ENCODE measurements around the gene TNIP1.
A peak's percentile ranks its signal among the peaks of the same experiment; 100 is the strongest.

The TNIP1 gene

DNA sequence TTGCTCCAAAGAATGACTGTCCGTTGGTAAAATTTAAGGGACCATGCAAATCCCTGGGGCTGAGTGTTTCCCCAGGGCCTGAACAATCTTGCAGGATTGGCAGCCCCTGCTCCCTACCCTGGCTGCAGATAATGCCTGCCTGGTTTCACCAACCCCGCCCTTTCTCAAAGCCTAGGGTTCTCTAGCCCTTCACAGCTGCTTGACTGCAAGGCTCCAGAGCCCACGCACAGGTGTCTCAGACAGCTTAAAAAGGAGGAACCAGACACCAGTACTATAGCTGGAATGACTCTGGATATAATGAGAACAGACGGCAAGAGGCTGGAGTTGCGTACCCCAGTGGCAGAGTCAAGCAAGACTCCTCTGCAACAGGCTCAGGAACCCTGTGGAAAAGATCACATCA, 25.2 kb upstream of the TNIP1 start:
- no peak for DNase-seq

GRCh38 chr5:151105561-151105960, 24.7 kb upstream of the TNIP1 start:
- DNase-seq = no peak

DNA sequence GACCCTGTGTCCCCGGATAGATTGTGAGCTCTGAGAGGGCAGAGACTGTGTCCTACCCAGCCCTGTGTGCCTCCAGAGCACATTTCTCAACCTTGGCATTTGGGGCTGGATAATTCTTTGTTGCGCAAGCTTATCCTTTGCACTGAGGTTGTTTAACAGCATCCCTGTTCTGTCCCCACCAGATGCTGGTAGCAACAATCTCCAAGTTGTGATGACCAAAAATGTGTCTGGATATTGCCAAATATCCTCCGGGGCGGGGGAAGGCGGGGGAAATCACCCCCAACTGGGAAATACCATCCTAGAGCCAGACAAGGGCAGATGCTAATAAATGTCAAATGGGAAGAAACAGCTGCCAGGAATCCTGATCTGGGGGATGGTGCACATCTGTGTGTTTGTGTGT, 24.0 kb upstream of the TNIP1 start:
- DNase-seq = no peak

DNA sequence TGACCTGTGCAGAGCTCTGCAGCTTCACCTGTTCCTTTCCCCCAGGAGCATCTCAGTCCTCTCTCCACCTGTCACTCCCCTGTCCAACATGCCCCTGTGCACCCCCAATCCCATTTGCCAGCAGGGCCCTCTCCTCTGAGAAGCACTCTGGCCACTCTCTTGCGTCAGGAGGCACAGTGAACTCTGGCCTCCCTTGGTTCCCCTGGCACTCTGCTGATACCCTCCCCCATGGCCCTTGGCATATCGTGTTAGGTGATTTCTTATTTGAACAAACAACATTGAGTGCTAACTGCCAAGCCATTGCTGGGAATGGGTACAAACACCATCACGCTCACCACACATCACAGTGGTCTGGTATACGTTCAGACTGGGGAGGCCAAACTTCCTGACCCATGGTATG, 20.9 kb upstream of the TNIP1 start:
- no peak for DNase-seq

DNA sequence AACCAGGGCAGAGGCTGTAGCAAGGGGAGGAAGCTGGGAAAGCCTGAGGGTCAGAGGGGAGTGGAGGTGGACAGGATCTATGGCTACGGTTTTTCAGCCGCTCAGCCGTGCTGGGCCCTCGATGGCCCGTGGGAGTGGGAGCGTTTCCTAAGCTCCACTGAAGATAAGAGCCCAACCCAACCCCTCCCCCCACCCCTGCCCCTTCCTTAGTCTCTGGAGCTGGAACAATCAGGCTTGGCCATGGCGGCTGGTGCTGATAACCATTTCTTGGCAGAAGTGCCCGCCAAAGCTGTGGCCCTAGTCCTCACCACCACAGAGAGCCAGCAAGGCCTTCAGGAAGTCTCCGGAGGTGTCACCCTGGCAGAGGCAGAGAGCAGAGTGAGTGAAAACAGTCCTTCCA, 20.3 kb upstream of the TNIP1 start:
- no peak for DNase-seq

GRCh38 chr5:151100681-151101080, 19.8 kb upstream of the TNIP1 start:
- no peak for DNase-seq

- no peak for DNase-seq
Measured at GRCh38 chr5:151098768-151099121, 17.9 kb upstream of the TNIP1 start.

- DNase-seq = peak in 2 of 4 experiments; percentile 24 to 34
Measured at GRCh38 chr5:151097820-151098767, 17.3 kb upstream of the TNIP1 start.

- DNase-seq = peak; percentile 30 to 68 (median 60)
Measured at GRCh38 chr5:151097061-151097460, 16.2 kb upstream of the TNIP1 start.

GRCh38 chr5:151096001-151096373, 15.2 kb upstream of the TNIP1 start:
- DNase-seq = no peak

DNA sequence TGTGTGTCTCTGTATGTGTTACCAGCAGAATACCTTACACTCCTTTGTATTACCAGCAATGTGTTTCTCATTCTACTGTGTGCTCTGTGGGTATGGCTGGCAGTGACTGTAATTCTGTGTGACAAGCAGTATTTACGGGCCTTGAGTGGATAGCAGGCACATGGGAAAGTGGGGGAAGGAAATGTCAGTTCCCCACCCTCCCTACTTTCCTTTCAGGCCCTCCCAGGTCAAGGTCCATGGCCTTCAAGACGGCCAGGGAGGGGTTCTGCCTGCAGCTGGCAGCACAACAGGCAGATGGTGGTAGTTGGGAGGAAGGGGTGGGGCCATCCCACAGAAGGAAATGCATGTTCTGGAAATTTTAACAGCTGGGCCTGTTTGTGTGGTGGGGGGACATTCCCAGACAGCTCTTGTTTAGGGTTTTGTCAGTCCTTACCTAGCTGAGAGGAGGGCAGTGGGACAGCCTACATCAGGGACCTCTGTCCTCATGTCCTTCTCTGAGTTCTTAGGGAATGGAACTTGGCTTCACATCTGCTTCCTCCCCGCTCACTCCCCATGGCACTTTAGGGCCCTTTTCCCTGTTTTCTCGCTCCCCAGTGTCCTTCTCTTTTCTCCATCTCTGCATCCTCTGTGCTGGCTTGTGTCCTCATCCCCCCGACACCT, 14.6 kb upstream of the TNIP1 start:
- DNase-seq = no peak

DNA sequence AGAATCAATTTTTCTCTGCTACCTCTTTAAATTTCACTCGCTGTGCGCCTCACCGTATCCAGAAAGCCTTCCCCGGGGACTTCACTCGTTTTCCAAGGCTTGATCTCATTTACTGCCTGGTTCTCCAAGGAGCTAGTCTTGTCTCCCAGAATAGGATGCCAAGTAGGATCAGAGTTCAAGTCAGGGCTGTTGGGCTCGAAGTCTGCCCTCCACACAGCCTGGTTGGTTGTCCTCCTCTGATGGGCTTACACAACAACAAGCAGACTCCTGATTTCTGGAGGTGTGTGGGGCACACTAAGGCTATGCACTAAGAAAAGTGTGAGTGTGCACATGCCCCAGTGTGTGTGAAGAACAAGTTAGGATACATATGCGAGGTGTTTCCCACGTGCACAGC, 14.0 kb upstream of the TNIP1 start:
- no peak for DNase-seq

DNA sequence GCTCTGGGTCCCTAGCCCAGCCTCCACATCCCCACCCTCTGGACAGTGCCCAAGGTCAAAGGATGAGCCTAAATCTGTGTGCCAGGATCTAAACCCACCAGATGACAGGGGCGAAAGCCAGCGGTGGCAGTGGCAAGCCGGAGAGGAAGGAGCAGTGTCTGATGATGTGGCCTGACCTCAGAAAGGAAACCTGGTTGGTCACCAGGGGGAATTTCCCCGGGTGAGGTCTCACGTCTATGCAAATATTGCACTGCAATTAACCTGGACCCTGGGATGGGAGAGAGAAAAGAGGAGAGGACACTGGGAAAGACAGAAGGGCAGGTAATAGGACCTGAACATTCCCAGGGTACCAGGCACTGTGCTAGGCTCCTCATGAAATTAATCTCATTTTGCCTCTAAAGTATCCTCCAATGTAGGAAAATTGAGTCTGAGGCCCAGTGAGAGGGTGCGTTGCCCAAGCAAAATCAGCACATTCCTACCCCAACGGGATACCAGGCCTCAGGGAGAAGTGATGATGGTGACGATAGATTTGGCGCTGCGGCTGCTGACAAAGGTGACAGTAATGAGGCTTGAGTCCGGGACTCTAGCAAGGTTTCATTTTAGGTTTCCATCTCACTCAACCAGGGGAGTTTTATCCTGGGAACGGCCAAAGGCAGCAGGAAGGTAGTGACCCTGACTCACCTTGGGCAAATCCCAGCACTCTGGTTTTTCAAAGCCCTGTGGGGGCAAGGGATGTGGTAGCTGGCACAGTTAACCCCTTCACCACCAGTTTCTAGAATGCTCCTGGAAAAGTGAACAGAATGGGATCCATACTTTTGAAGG, 13.4 kb upstream of the TNIP1 start:
- DNase-seq = peak; percentile 54 to 74 (median 67)

DNA sequence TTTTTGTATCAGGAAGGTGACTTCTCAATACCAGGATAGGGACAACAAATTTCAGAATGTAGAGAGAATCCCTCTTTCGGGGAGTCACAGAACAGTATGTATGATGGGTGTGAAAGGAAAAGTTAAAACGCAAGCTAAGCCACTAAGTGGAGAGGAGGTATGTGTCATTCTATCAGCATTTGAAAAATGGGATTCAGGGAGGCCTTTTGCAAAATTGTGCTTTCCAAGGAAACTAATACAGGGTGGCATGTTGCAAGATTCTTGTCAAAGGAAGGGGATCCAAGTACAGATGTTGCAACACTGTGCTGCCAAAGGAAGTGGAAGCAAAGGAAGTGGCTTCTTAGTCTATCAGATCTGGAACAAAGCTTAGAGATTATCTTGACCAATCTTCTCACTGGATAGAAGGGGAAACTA, 12.6 kb upstream of the TNIP1 start:
- peak; percentile 69 to 91 (median 80) for DNase-seq

- DNase-seq = peak; percentile 72 to 87 (median 79)
Measured at GRCh38 chr5:151092762-151093161, 11.9 kb upstream of the TNIP1 start.

DNA sequence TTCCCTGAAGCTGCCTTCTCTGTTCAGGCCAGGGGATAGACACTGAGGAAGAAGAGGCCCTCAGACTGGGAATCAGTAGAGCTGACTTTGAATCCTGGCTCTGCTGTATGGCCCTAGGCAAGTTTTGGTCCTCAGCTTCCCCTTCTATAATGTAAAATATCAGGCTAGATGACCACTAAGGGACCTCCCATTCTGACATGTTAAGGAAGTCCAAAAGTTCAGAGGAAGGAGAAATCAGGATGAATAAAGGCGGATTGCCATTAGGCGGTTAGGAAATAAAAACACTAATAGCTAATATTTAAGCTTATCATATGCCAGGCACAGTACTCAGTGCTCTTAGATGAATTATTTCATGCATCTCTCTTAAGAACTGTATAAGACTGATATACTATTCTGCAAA, 8.9 kb upstream of the TNIP1 start:
- DNase-seq = peak in 2 of 4 experiments; percentile 30 to 55

DNA sequence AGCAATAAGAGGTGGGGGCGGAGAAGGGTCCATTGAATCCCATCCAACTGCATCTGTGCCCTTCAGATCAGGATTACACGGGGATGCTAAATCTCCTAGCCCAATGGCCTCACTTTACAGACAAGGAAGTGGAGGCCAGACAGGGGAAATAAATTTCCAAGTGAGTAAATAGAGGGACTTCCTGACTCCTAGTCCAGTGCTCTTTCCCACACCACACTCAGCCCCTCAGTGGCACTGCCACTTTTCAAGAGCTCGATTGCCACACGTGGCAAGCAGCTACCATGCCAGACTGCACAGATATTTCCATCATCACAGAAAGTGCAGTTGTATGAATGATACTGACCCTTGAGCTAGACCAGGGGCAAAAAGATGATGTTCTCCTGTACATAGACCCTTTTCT, 8.2 kb upstream of the TNIP1 start:
- no peak for DNase-seq

DNA sequence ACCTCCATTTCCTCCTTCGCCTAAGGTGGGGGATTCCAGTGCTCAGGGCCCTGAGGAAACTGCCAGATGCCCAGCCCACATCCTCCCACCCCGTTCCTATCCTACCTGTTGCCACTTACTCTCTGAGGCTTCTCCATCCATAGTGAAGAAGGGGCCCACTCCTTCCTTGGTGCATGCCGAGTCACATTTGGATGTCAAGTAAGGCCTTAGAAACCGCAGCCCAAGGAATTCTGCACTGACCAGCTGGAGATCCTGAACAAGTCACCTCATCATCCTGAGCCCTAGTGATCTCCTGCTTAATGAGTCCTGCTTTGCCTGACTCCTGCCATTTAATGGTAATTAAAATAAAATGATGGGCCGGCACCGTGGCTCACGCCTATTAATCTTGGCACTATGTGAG, 6.7 kb upstream of the TNIP1 start:
- DNase-seq = no peak

DNA sequence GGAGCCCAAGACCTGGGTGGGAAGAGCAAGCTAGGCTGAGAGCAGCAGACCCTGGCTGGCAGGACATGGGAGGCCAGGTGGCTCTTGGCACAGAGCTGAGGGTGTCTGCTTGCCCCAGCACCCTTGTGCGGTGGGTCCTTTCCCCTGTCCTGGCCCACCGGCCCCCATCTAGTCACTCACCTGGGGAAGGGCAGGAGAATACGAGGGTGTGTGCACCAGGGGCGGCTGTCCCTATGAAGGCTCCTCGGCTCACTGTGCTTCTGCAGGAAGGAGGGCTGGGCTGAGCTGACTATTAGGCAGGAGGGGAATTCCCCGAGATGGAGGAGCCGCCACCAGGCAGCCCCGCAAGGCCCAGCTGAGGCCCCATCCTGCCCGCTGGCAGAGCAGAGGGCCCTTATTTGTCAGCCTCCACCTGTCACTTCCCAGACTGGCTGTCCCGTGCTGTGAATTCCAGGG, 6.1 kb upstream of the TNIP1 start:
- DNase-seq = peak in 3 of 4 experiments; percentile 47 to 58 (median 57)

DNA sequence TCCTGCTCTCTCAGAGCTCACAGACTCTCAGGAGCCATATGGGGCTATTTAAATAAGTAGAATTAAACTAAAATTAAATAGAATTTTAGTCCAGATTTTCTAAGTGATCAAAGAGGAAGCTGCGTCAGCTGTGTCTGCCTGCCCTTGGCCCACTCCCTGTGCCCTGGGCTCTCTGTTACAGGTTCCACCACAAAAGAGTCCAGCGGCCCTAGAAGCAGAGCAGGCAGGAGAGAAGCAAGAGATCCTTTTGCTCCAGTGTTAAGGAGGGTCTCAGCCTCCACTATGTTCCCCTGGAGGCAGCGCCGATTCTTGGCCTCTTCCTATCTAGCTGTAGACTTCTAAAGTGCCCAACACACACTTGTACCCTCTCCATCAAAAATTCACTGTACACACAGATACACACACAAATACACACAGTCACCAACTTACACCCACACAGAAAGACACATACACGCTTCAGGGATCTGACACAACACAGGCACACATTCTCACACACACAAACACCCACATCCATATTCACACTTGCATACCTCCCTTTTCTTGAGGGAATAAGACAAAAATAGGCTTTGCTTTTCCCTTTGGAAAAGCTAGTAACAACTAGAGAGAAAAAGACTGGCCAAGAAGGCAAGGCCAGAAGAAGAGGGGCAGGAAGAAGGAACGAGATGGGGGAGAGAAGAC, 5.5 kb upstream of the TNIP1 start:
- peak; percentile 38 to 64 (median 54) for DNase-seq

DNA sequence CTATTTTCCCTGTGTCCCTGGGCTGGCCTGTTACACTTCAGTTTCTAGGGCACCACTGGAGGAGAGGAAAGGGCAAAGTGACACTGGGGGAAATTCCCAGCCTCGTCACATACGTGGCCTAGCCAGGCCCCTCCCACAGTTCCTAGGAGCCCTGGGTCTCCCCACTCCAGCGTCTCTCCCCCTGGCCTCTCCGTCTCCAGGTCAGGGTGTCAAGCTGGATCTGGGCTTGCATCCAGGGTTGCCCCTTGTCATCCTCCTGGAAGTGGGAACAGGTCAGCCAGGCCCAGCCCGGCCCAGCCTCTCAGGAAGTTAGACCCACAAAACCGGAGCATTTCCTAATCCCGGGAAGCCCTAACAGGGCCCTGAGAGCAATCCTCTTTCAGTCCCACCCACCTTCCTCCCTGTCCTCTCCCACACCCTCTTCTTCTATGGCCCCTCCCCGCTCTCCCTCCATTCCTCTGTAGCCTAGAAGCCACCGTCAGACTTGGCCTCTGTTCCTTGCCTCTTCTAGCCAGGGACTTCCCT, 4.7 kb upstream of the TNIP1 start:
- DNase-seq = peak in 3 of 4 experiments; percentile 46 to 53 (median 46)

DNA sequence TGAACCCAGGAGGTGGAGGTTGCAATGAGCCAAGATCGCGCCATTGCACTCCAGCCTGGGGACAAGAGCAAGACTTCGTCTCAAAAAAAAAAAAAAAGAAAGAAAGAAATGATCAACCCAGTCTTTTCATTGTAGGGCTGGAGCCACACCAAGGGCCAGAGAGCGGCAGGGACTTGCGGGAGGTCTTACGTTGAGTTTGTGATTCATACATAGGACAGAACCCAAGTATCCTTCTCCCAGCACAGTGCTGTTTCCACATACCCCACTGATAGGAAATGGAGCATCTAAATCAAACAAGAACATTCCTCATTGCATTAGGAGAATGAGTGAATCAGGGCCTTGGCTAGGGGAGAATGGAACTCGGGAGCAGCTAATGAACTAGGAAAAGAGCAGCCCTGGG, 3.5 kb upstream of the TNIP1 start:
- DNase-seq = no peak

Data from suppressor macrophage (primary cell).